ENCODE data around the gene C1orf21.

Gene C1orf21

DNA sequence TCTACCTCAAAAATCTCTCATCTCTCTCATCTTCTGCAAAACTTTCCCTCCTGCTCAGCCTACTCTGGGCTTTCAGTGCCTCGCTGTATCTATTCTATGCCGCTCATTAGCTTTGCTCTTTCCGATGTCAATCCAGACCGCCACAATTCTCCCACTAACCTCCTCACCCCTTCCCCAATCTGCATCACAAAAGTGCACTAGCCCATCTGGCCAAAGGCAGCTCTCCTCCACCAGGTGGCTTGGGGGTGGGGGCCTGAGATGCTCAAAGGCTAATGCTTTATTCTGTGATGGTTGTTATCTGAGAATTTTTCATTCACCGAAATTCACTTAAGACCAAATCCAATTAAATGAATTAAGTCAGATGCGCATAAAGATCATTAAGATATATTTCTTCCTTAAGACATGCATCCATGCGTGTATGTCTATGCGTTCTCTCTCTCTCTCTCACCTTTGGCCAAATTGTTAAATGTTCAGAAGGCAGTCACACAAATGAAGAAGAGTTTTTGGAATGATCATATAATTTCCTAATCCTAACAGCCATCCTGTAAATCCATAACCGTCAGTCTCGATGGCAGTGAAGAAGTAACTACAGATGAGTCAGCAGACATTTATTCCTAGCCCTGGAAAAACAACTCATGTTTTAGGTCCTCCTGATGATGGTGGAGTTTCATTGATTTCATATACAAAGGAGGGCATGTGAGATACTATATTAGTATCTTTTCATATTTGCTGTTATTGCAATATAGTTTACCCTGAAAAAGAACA lies 111.3 kb downstream of the C1orf21 start:
- TF ChIP-seq, protein P1, sequence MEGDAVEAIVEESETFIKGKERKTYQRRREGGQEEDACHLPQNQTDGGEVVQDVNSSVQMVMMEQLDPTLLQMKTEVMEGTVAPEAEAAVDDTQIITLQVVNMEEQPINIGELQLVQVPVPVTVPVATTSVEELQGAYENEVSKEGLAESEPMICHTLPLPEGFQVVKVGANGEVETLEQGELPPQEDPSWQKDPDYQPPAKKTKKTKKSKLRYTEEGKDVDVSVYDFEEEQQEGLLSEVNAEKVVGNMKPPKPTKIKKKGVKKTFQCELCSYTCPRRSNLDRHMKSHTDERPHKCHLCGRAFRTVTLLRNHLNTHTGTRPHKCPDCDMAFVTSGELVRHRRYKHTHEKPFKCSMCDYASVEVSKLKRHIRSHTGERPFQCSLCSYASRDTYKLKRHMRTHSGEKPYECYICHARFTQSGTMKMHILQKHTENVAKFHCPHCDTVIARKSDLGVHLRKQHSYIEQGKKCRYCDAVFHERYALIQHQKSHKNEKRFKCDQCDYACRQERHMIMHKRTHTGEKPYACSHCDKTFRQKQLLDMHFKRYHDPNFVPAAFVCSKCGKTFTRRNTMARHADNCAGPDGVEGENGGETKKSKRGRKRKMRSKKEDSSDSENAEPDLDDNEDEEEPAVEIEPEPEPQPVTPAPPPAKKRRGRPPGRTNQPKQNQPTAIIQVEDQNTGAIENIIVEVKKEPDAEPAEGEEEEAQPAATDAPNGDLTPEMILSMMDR (conservative IDR thresholded peaks at IDR 0.05; ENCODE audit: low read length), result no peak
- TF ChIP-seq EZH2phosphoT487 (IDR thresholded peaks at IDR 0.05; ENCODE audit: borderline replicate concordance), result no peak
- no peak overlapping the region for H3K9ac ChIP-seq (ENCODE audit: low read depth, low read length, poor library complexity, severe bottlenecking)
- H3K79me2 ChIP-seq (ENCODE audit: insufficient read depth, low read length), result no peaks in the 10 kb centered on the region
- no peaks in the 10 kb centered on the region for H3K27me3 ChIP-seq (ENCODE audit: insufficient read depth, low read length, poor library complexity, severe bottlenecking)
- H4K20me1 ChIP-seq (ENCODE audit: insufficient read depth, low read length, poor library complexity, severe bottlenecking), result no peaks in the 10 kb centered on the region
- no peaks in the 10 kb centered on the region for H3K9me3 ChIP-seq (ENCODE audit: insufficient read depth, low read depth, low read length)
- H3K4me1 ChIP-seq (ENCODE audit: insufficient read depth, low read length, poor library complexity, severe bottlenecking), result peaks cover 2% of the 10 kb centered on the region
- H3K4me3 ChIP-seq (ENCODE audit: low read length, poor library complexity, severe bottlenecking), result no peak overlapping the region
- H2AFZ ChIP-seq (ENCODE audit: low read length), result no peak overlapping the region
- H3K4me2 ChIP-seq (ENCODE audit: low read depth, low read length, poor library complexity, severe bottlenecking), result no peak overlapping the region
- no peaks in the 10 kb centered on the region for H3K36me3 ChIP-seq (ENCODE audit: insufficient read depth, low read length)
- no peaks in the 10 kb centered on the region for H3F3A ChIP-seq (ENCODE audit: low read depth)
- H3K9me2 ChIP-seq (replicated peaks; ENCODE audit: low read depth, low read length), result no peaks in the 10 kb centered on the region

DNA sequence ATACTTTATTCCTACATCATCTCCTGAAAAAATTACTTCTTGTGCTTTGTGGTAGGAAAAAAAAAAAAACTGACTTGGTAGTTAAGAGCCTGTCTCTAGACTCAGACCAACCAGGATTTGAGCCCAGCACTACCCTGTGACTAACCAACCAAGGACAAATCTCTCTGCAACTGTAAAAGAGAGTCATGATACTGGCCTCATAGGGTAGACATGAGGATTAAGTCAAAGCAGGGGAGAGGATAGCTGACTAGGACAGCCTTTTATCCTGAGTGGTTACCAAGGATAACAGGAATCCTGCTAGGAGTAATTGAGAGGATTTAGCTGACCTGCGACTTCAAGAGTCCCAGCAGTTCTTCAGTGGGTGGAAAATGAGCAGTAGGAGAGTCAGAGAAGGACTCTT lies 112.8 kb downstream of the C1orf21 start:
- Histone ChIP-seq H3K9ac (ENCODE audit: low read depth, low read length, poor library complexity, severe bottlenecking) (no peak overlapping the region), H3K79me2 (ENCODE audit: insufficient read depth, low read length) (no peaks in the 10 kb centered on the region), H3K27me3 (ENCODE audit: insufficient read depth, low read length, poor library complexity, severe bottlenecking) (no peaks in the 10 kb centered on the region), H3K4me2 (ENCODE audit: low read depth, low read length, poor library complexity, severe bottlenecking) (no peak overlapping the region), H3K9me3 (ENCODE audit: insufficient read depth, low read depth, low read length) (no peaks in the 10 kb centered on the region), H4K20me1 (ENCODE audit: insufficient read depth, low read length, poor library complexity, severe bottlenecking) (no peaks in the 10 kb centered on the region), H3K36me3 (ENCODE audit: insufficient read depth, low read length) (no peaks in the 10 kb centered on the region), H3K9me2 (replicated peaks; ENCODE audit: low read depth, low read length) (no peaks in the 10 kb centered on the region), H2AFZ (ENCODE audit: low read length) (no peak overlapping the region), H3K4me3 (ENCODE audit: low read length, poor library complexity, severe bottlenecking) (no peak overlapping the region), H3K4me1 (ENCODE audit: insufficient read depth, low read length, poor library complexity, severe bottlenecking) (no peaks in the 10 kb centered on the region), H3F3A (ENCODE audit: low read depth) (no peaks in the 10 kb centered on the region)
- TF ChIP-seq EZH2phosphoT487 (IDR thresholded peaks at IDR 0.05; ENCODE audit: borderline replicate concordance), result no peak
- TF ChIP-seq, protein P1 (conservative IDR thresholded peaks at IDR 0.05; ENCODE audit: low read length), result no peak

DNA sequence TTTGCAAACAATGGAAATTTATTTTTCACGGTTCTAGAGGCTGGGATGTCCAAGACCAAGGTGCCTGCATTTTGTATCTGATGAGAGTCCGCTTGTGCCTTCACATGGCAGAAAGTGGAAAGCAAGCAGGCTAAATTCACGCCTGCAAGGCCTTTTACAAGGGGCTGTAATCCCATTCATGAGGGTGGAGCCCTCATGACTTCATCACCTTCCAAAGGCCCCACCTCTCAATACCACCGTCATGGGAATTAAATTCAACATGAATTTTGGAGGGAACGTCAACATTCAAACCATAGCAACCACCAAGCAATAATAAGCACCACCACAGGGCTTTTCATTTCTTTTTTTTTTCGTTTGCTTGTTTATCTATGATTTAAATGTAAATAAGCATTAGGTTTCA lies 115.3 kb downstream of the C1orf21 start:
- no peak overlapping the region for H3K9ac ChIP-seq (ENCODE audit: low read depth, low read length, poor library complexity, severe bottlenecking)
- no peaks in the 10 kb centered on the region for H3K4me1 ChIP-seq (ENCODE audit: insufficient read depth, low read length, poor library complexity, severe bottlenecking)
- no peak overlapping the region for H3K4me3 ChIP-seq (ENCODE audit: low read length, poor library complexity, severe bottlenecking)
- no peak overlapping the region for H2AFZ ChIP-seq (ENCODE audit: low read length)
- no peaks in the 10 kb centered on the region for H3K36me3 ChIP-seq (ENCODE audit: insufficient read depth, low read length)
- H3K9me2 ChIP-seq (replicated peaks; ENCODE audit: low read depth, low read length), result no peaks in the 10 kb centered on the region
- no peak for TF ChIP-seq EZH2phosphoT487 (IDR thresholded peaks at IDR 0.05; ENCODE audit: borderline replicate concordance)
- TF ChIP-seq, protein P1 (conservative IDR thresholded peaks at IDR 0.05; ENCODE audit: low read length), result no peak
- H3K79me2 ChIP-seq (ENCODE audit: insufficient read depth, low read length), result no peaks in the 10 kb centered on the region
- no peaks in the 10 kb centered on the region for H4K20me1 ChIP-seq (ENCODE audit: insufficient read depth, low read length, poor library complexity, severe bottlenecking)
- no peaks in the 10 kb centered on the region for H3K9me3 ChIP-seq (ENCODE audit: insufficient read depth, low read depth, low read length)
- H3K27me3 ChIP-seq (ENCODE audit: insufficient read depth, low read length, poor library complexity, severe bottlenecking), result no peaks in the 10 kb centered on the region
- no peaks in the 10 kb centered on the region for H3F3A ChIP-seq (ENCODE audit: low read depth)
- no peak overlapping the region for H3K4me2 ChIP-seq (ENCODE audit: low read depth, low read length, poor library complexity, severe bottlenecking)
